K562 (cell line): ENCODE data around the gene BPNT1. TPM values are rescaled to one million over a fixed set of nuclear protein-coding genes. Genes with fewer than 3 reads are reported as not detected.
A peak's percentile ranks its signal among the peaks of the same experiment; 100 is the strongest.

Experiments
- EHMT2 ChIP-seq: fragments of 450-650 bp; IDR thresholded peaks from 2 replicates; pipeline ENCODE4 v1.6.1; 2018; ENCODE audit warnings: antibody characterized with exemption
- ETS2 ChIP-seq: IDR thresholded peaks from 2 replicates; pipeline ENCODE4 v1.6.1; 2016; ENCODE audit warnings: borderline replicate concordance, missing genetic modification characterization, mild to moderate bottlenecking, moderate library complexity, missing compliant biosample characterization; ENCODE audit not compliant: poor library complexity, severe bottlenecking
- FOXM1 ChIP-seq, 2 experiments: fragments of 450-650 bp in 1 of 2; sonication (generic) in 1 of 2; formaldehyde crosslinking in 1 of 2; IDR thresholded peaks; 2 replicates each; pipeline versions ENCODE4 v1.6.1 to v1.9.0; 2017 to 2022; ENCODE audit warnings: low read depth in 2 of 2, mild to moderate bottlenecking in 2 of 2, missing genetic modification reagents in 1 of 2, moderate library complexity in 1 of 2
- HMG20A ChIP-seq: fragments of 450-650 bp; formaldehyde crosslinking; conservative IDR thresholded peaks from 2 replicates; pipeline ENCODE4 v1.4.0; 2020; ENCODE audit warnings: mild to moderate bottlenecking, mixed read lengths
- IFI16 ChIP-seq: fragments of 250-450 bp; sonication (Bioruptor Pico); IDR thresholded peaks from 2 replicates; pipeline ENCODE4 v2.1.2; 2022; ENCODE audit warnings: mild to moderate bottlenecking, inconsistent platforms
- KLF6 ChIP-seq: fragments of 250-450 bp; sonication (Bioruptor Pico); IDR thresholded peaks from 2 replicates; pipeline ENCODE4 v1.4.0; 2020; ENCODE audit warnings: mild to moderate bottlenecking, moderate library complexity, borderline replicate concordance
- NR4A1 ChIP-seq, 2 experiments: fragments of 250-450 bp in 1 of 2; fragments of 450-650 bp in 1 of 2; sonication (Bioruptor Pico) in 1 of 2; IDR thresholded peaks; 2 replicates each; pipeline versions ENCODE4 v1.4.0 to v1.6.1; 2016 to 2020; ENCODE audit warnings: mild to moderate bottlenecking in 2 of 2, missing compliant biosample characterization in 1 of 2, missing genetic modification characterization in 1 of 2, moderate library complexity in 1 of 2
- PHF8 ChIP-seq: fragments of 200-600 bp; sonication (generic); IDR thresholded peaks from 2 replicates; pipeline ENCODE4 v1.6.1; 2012; ENCODE audit warnings: mixed run types, mild to moderate bottlenecking, inconsistent platforms, low read length, moderate library complexity, borderline replicate concordance
- RB1 ChIP-seq: fragments of 450-650 bp; IDR thresholded peaks from 2 replicates; pipeline ENCODE4 v1.6.1; 2017; ENCODE audit warnings: low read depth, mild to moderate bottlenecking
- SAFB ChIP-seq: fragments of 200-400 bp; formaldehyde crosslinking; IDR thresholded peaks from 2 replicates; pipeline ENCODE4 v1.6.1; 2017; ENCODE audit warnings: low read depth, low read length, borderline replicate concordance
- STAG1 ChIP-seq: sonication (generic); formaldehyde crosslinking; IDR thresholded peaks from 2 replicates; pipeline ENCODE4 v1.5.0; 2020; ENCODE audit warnings: missing genetic modification reagents, borderline replicate concordance
- ZNF124 ChIP-seq: sonication (generic); formaldehyde crosslinking; IDR thresholded peaks from 2 replicates; pipeline ENCODE4 v1.8.1; 2022; ENCODE audit warnings: missing genetic modification reagents
- ZNF174 ChIP-seq: fragments of 250-450 bp; sonication (Bioruptor Pico); IDR thresholded peaks from 2 replicates; pipeline ENCODE4 v1.4.0; 2020; ENCODE audit warnings: mild to moderate bottlenecking
- ZNF239 ChIP-seq: fragments of 250-450 bp; sonication (Bioruptor Pico); IDR thresholded peaks from 2 replicates; pipeline ENCODE4 v1.4.0; 2020; ENCODE audit warnings: mild to moderate bottlenecking
- ZNF445 ChIP-seq: fragments of 250-450 bp; sonication (Bioruptor Pico); IDR thresholded peaks from 2 replicates; pipeline ENCODE4 v1.4.0; 2020; ENCODE audit warnings: low read depth, mild to moderate bottlenecking, moderate library complexity
- ZNF77 ChIP-seq: fragments of 250-450 bp; sonication (Bioruptor Pico); IDR thresholded peaks from 2 replicates; pipeline ENCODE4 v1.5.0; 2020
- ZNF79 ChIP-seq: fragments of 250-450 bp; sonication (Bioruptor Pico); IDR thresholded peaks from 2 replicates; pipeline ENCODE4 v1.4.0; 2020; ENCODE audit warnings: low read depth, mild to moderate bottlenecking, moderate library complexity
- polyA plus RNA-seq, 8 experiments: library from polyadenylated mRNA; depleted of rRNA in 4 of 8; stranded (reverse) in 5 of 8; unstranded in 3 of 8; fragments of >200 nt; fragmentation: Nextera tagmentation in 2 of 8; fragmentation: Illumina TruSeq in 1 of 8; extraction: Ambion mirVana in 2 of 8; extraction: Trizol in 1 of 8; gene quantifications; 2 replicates each; pipeline versions ENCODE4 v1.2.1 to v1.2.3, GENCODE V29; 2011 to 2014; ENCODE audit warnings: inconsistent platforms in 1 of 8, missing spikeins in 1 of 8
- total RNA-seq, 7 experiments: library from RNA; depleted of rRNA in 6 of 7; stranded (reverse); fragments of >200 nt in 6 of 7; fragmentation: Illumina TruSeq in 2 of 7; extraction: Trizol in 2 of 7; gene quantifications; 2 replicates each; pipeline versions ENCODE4 v1.2.1 to v1.2.3, GENCODE V29; 2011 to 2021; ENCODE audit warnings: low replicate concordance in 1 of 7
- TF ChIP-seq, protein P1 (sequence below), 2 experiments: fragments of 450-650 bp; IDR thresholded peaks; 2 replicates each; pipeline ENCODE4 v1.6.1; 2016; ENCODE audit warnings: mild to moderate bottlenecking in 2 of 2, borderline replicate concordance in 1 of 2, low read depth in 1 of 2, moderate library complexity in 1 of 2

The BPNT1 gene
- total and polyA plus RNA-seq, 9 of the 15 experiments (the other 6 are each of a cell fraction or from before 2014, with no cell fraction given): 30.2 to 73.8 (median 40.5) TPM

DNA sequence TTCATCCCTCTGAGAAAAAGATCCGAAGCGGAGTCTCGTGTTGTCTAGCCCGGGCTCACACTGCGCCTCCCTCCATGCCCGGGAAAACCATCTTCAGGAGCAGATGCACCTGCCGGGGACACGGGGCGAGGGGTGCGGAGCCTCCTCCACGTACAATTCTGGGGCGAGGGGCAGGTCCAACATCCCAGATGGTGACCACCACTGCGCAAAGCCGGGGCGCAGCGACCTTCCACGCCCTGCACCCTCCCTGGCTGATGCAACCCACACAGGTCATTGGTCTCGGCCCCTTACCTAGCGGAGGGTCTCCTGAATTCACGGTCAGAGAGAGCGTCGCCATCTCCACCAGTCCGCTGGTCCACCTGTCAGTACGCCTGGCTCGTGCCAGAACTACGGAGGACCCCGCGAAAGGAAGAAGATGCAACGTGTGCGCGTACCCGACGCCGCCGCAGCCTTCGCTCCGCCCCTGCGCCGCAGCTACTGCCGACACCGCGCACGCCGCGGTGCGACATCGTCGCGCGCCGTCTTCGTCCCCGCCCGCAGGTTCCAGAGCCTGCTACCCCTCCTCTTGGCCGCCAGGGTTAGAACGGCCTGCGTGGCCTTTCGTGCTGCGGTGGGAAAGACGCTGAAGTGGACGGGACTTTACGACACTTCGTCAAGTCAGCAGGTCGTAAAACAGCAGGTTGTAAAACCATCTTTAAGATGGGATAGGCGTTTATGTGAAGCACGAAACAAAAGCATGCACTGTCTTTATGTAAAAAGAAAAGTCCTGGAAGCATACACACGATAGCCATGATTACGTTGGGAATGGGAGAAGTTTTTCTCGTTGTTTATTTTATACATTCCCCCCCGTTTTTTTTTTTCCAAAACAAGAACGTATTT lies 43.3 kb downstream of the BPNT1 start, which contains the start of gene EPRS1 (continued):
- TF ChIP-seq ZNF79 (no peak), ZNF239 (CRISPR knock-in tag) (no peak), RB1 (peak; percentile 97), ZNF174 (CRISPR knock-in tag) (no peak), ZNF445 (no peak), HMG20A (CRISPR knock-in tag) (no peak), FOXM1 (IDR thresholded peaks at IDR 0.05; ENCODE audit: low read depth) (0 out of 2 replicates have a peak, but pooled peaks have one; percentile 25), FOXM1 (CRISPR knock-in tag; IDR thresholded peaks at IDR 0.05; ENCODE audit: low read depth) (no peak; the same call in 1 of the 2 replicates), NR4A1 (CRISPR knock-in tag; IDR thresholded peaks at IDR 0.05) (peak; percentile 75; the same call in 1 of the 2 replicates), NR4A1 (tag; IDR thresholded peaks at IDR 0.05) (0 out of 2 replicates have a peak, but pooled peaks have one; percentile 44), ZNF124 (CRISPR knock-in tag) (no peak), PHF8 (peak; percentile 98), ZNF77 (no peak), SAFB (peak; percentile 73; the same call in 1 of the 2 replicates), EHMT2 (no peak), ETS2 (tag) (no peak), KLF6 (no peak), STAG1 (CRISPR knock-in tag) (no peak), IFI16 (no peak)
- TF ChIP-seq, protein P1, sequence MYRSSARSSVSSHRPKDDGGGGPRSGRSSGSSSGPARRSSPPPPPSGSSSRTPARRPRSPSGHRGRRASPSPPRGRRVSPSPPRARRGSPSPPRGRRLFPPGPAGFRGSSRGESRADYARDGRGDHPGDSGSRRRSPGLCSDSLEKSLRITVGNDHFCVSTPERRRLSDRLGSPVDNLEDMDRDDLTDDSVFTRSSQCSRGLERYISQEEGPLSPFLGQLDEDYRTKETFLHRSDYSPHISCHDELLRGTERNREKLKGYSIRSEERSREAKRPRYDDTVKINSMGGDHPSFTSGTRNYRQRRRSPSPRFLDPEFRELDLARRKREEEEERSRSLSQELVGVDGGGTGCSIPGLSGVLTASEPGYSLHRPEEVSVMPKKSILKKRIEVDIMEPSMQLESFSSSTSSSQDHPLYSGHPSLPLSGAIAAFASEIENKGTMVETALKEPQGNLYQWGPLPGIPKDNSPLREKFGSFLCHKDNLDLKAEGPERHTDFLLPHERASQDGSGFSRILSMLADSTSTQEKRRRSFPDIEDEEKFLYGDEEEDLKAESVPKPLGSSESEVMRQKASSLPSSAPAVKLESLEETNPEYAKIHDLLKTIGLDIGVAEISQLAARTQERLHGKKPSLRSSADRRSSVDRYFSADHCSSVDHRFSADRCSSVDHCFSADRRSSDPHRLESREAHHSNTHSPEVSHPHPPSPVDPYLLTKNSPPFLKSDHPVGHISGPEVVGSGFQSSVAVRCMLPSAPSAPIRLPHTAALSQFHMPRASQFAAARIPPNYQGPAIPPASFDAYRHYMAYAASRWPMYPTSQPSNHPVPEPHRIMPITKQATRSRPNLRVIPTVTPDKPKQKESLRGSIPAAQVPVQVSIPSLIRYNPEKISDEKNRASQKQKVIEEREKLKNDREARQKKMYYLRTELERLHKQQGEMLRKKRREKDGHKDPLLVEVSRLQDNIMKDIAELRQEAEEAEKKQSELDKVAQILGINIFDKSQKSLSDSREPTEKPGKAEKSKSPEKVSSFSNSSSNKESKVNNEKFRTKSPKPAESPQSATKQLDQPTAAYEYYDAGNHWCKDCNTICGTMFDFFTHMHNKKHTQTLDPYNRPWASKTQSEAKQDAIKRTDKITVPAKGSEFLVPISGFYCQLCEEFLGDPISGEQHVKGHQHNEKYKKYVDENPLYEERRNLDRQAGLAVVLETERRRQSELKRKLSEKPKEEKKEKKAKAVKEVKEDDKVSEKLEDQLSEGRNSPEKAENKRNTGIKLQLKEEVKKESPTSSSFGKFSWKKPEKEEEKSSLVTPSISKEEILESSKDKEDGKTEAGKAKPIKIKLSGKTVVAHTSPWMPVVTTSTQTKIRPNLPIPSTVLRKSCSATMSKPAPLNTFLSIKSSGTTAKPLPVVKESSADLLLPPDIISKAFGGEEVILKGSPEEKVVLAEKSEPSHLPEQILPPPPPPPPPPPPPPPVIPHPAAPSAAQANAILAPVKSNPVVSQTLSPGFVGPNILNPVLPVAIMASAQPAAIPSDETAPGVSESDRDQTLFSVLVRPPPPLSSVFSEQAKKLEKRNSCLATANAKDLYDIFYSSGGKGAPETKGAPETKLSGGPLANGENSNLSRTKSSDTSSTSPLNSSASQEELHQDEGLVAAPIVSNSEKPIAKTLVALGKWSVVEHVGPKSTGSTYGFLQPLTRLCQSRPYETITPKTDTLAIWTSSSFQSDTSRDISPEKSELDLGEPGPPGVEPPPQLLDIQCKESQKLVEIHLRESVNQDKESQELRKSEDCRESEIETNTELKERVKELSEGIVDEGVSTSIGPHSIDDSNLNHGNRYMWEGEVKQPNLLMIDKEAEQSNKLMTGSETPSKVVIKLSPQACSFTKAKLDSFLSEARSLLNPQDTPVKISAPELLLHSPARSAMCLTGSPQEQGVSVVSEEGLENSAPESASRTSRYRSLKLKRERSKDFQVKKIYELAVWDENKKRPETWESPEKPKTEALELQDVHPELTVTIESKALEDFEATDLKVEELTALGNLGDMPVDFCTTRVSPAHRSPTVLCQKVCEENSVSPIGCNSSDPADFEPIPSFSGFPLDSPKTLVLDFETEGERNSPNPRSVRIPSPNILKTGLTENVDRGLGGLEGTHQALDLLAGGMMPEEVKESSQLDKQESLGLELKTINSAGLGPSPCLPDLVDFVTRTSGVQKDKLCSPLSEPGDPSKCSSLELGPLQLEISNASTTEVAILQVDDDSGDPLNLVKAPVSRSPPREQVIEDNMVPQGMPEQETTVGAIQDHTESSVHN (IDR thresholded peaks at IDR 0.05; ENCODE audit: borderline replicate concordance in 1 of 2, low read depth in 1 of 2): no peak
